B cell (primary cell): ENCODE results near the gene PEX7. TPM values are rescaled to one million over a fixed set of nuclear protein-coding genes. Genes with fewer than 3 reads are reported as not detected.

Experiments used
- ATAC-seq: fragments of 200-7000 bp; cut with Tn5 transposase; one replicate; pipeline ENCODE4 v1.10.0; 2021; ENCODE audit warnings: low read depth, mild to moderate bottlenecking, moderate number of reproducible peaks, moderate library complexity
- CTCF ChIA-PET: fragments of 350-600 bp; sonication (Branson Sonifier 250); formaldehyde crosslinking; loops from one replicate; lab custom pipeline; 2021; ENCODE audit warnings: antibody characterized with exemption, inconsistent platforms; lab: Charles Lee
- POLR2A ChIA-PET: fragments of 350-600 bp; sonication (Branson Sonifier 250); formaldehyde crosslinking; loops from one replicate; lab custom pipeline; 2021; ENCODE audit warnings: antibody characterized with exemption; lab: Charles Lee
- DNase-seq: peaks from one replicate; pipeline ENCODE4 v3.0.0; 2013
- H2AFZ ChIP-seq: 2 replicates; pipeline ENCODE4 v1.6.1; 2012; ENCODE audit warnings: mild to moderate bottlenecking, low read depth, low read length; ENCODE audit not compliant: insufficient read depth, poor library complexity, severe bottlenecking
- H3K27ac ChIP-seq, 2 donors: 1 replicate in 1 of 2; 2 replicates in 1 of 2; pipeline ENCODE4 v1.5.1; 2012 to 2013; ENCODE audit warnings: low read length in 2 of 2, mild to moderate bottlenecking in 2 of 2, moderate library complexity in 1 of 2
- H3K27me3 ChIP-seq, 4 experiments: fragments of 200-600 bp in 1 of 4; sonication (generic) in 1 of 4; replicated peaks in 1 of 4; 1 replicate in 2 of 4; 2 replicates in 2 of 4; pipeline versions ENCODE4 v1.6.1 to v1.7.0; 2013 to 2016; ENCODE audit warnings: low read length in 3 of 4, mild to moderate bottlenecking in 2 of 4, mixed read lengths in 1 of 4, moderate library complexity in 1 of 4; ENCODE audit not compliant: insufficient read depth in 4 of 4, control insufficient read depth in 3 of 4; ENCODE audit errors: control extremely low read depth in 1 of 4
- H3K36me3 ChIP-seq, 2 experiments: replicated peaks in 1 of 2; 1 replicate in 1 of 2; 2 replicates in 1 of 2; pipeline versions ENCODE4 v1.6.1 to v1.7.1; 2013; ENCODE audit warnings: low read length in 1 of 2; ENCODE audit not compliant: insufficient read depth in 2 of 2, control insufficient read depth in 1 of 2; ENCODE audit errors: control extremely low read depth in 1 of 2, extremely low read depth in 1 of 2
- H3K4me1 ChIP-seq, 2 donors: fragments of 200-600 bp in 1 of 2; sonication (generic) in 1 of 2; 1 replicate in 1 of 2; 2 replicates in 1 of 2; pipeline versions ENCODE4 v1.5.1 to v1.6.1; 2013 to 2017; ENCODE audit warnings: low read length in 2 of 2; ENCODE audit not compliant: control insufficient read depth in 2 of 2, insufficient read depth in 2 of 2
- H3K4me2 ChIP-seq: replicated peaks from 2 replicates; pipeline ENCODE3; 2012; ENCODE audit warnings: mild to moderate bottlenecking, low read depth, low read length; ENCODE audit not compliant: poor library complexity, severe bottlenecking
- H3K4me3 ChIP-seq, 5 experiments: fragments of 200-600 bp in 1 of 5; sonication (generic) in 1 of 5; 1 replicate in 3 of 5; 2 replicates in 2 of 5; pipeline versions ENCODE4 v1.5.1 to v1.7.0; 2011 to 2016; ENCODE audit warnings: low read length in 4 of 5, mild to moderate bottlenecking in 4 of 5, low read depth in 2 of 5, control low read depth in 1 of 5, moderate library complexity in 1 of 5; ENCODE audit not compliant: insufficient read depth in 1 of 5; ENCODE audit errors: control extremely low read depth in 1 of 5, extremely low read depth in 1 of 5
- H3K79me2 ChIP-seq: fragments of 200-600 bp; sonication (generic); one replicate; pipeline ENCODE4 v1.6.0; 2016; ENCODE audit warnings: low read length; ENCODE audit not compliant: control insufficient read depth, insufficient read depth
- H3K9ac ChIP-seq: fragments of 200-600 bp; sonication (generic); 2 replicates; pipeline ENCODE4 v1.6.1; 2017; ENCODE audit warnings: mild to moderate bottlenecking, low read length, moderate library complexity
- H3K9me3 ChIP-seq, 3 donors: one replicate each; pipeline versions ENCODE4 v1.6.1 to v1.7.1; 2013; ENCODE audit warnings: low read length in 2 of 3; ENCODE audit not compliant: control insufficient read depth in 2 of 3, insufficient read depth in 1 of 3; ENCODE audit errors: control extremely low read depth in 1 of 3
- H4K20me1 ChIP-seq: 2 replicates; pipeline ENCODE4 v1.6.0; 2012; ENCODE audit warnings: mild to moderate bottlenecking, low read length; ENCODE audit not compliant: insufficient read depth, control insufficient read depth, poor library complexity, severe bottlenecking
- H3K27ac Mint-ChIP-seq: one replicate; pipeline ENCODE4 v1.8.0; 2021; ENCODE audit warnings: mixed read lengths
- H3K27me3 Mint-ChIP-seq: one replicate; pipeline ENCODE4 v1.8.0; 2021; ENCODE audit warnings: mixed read lengths
- H3K4me1 Mint-ChIP-seq: one replicate; pipeline ENCODE4 v1.8.0; 2021; ENCODE audit warnings: mixed read lengths
- H3K4me3 Mint-ChIP-seq: one replicate; pipeline ENCODE4 v1.8.0; 2021; ENCODE audit warnings: mixed read lengths
- H3K9me3 Mint-ChIP-seq: one replicate; pipeline ENCODE4 v1.8.0; 2022; ENCODE audit warnings: mixed read lengths; ENCODE audit not compliant: insufficient read depth
- CTCF ChIP-seq: fragments of 200-600 bp; IDR thresholded peaks from one replicate; pipeline ENCODE4 v1.8.0; 2022; ENCODE audit warnings: antibody characterized with exemption, mild to moderate bottlenecking
- EZH2 ChIP-seq: IDR thresholded peaks from 2 replicates; pipeline ENCODE4 v1.6.1; 2012; ENCODE audit warnings: borderline replicate concordance, low read depth, mild to moderate bottlenecking, moderate library complexity, low read length; ENCODE audit not compliant: insufficient read depth, poor library complexity, severe bottlenecking
- WGBS: methylation state at CpG from one replicate; pipeline ENCODE4 v1.1.5; 2013; ENCODE audit warnings: missing lambda C conversion rate; ENCODE audit not compliant: insufficient coverage; 5-methylcytosine and 5-hydroxymethylcytosine counted together
- intact Hi-C: fragments of 100-400 bp; cut with micrococcal nuclease; formaldehyde crosslinking; loops from one replicate; pipeline ENCODE4 v1.10.0; 2022
- polyA plus RNA-seq: library from polyadenylated mRNA; depleted of rRNA; stranded (reverse); fragments of >200 nt; gene quantifications from 2 replicates; pipeline ENCODE4 v1.2.3, GENCODE V29; 2012
- total RNA-seq, 2 donors: library from RNA; stranded (reverse); fragments of 120-200 nt in 1 of 2; gene quantifications; 1 replicate in 1 of 2; 2 replicates in 1 of 2; pipeline versions ENCODE4 v1.2.3 to v1.2.4, GENCODE V29; 2013 to 2022

The PEX7 gene
- total and polyA plus RNA-seq, 2 donors (not counting 1 experiment from before 2014, with no cell fraction given) = 3.9 TPM

- ATAC-seq (no peak), DNase-seq (peak; percentile 45)
- peak overlapping the region; percentile 35 to 64 (median 51) for H3K4me3 ChIP-seq
- H3K9ac ChIP-seq = peak overlapping the region; percentile 66
- no peaks in the 10 kb centered on the region for H4K20me1 ChIP-seq
- no peaks in the 10 kb centered on the region for H3K9me3 Mint-ChIP-seq
- POLR2A ChIA-PET = no interaction called here
- CTCF ChIA-PET = interaction anchor here (2.6 kb wide), 1 partner anchor 276 kb away, joined by 6 read pairs; no protein-coding TSS in a partner anchor
- peaks cover 30% of the 10 kb centered on the region for H3K4me1 Mint-ChIP-seq
- peak overlapping the region; percentile 60 for H2AFZ ChIP-seq
- H3K4me2 ChIP-seq = peak overlapping the region; percentile 98
- no peaks in the 10 kb centered on the region for H3K36me3 ChIP-seq
- WGBS = 2% methylated on average over 35 of the region's 37 CpGs
- H3K27me3 ChIP-seq = peaks cover 0 to 57% (median 32%) of the 10 kb centered on the region in 4 experiments
- H3K79me2 ChIP-seq = no peaks in the 10 kb centered on the region
- H3K9me3 ChIP-seq = peaks cover 0 to 27% (median 0%) of the 10 kb centered on the region in 3 donors
- H3K27ac Mint-ChIP-seq = peak overlapping the region; percentile 20
- peak overlapping the region; percentile 77 for H3K4me3 Mint-ChIP-seq
- TF ChIP-seq EZH2 = no peak
- TF ChIP-seq CTCF = no peak
- H3K27me3 Mint-ChIP-seq = peaks cover 42% of the 10 kb centered on the region
- intact Hi-C loops = loop anchor here (10.0 kb wide), 2 partner anchors 96 to 126 kb away; partner anchors contain the start of genes MAP3K5 and PEX7
- peaks cover 33 to 38% of the 10 kb centered on the region in 2 donors for H3K4me1 ChIP-seq
- H3K27ac ChIP-seq = no peak overlapping the region
These were observed 98.4 kb downstream of the PEX7 start for GRCh38 chr6:136920671-136921380.

- Mint-ChIP-seq H3K27me3 (peaks cover 42% of the 10 kb centered on the region), H3K4me3 (peak overlapping the region; percentile 81), H3K27ac (peak overlapping the region; percentile 20), H3K4me1 (peaks cover 30% of the 10 kb centered on the region), H3K9me3 (no peaks in the 10 kb centered on the region)
- intact Hi-C loops = loop anchor here (10.0 kb wide), 2 partner anchors 97 to 127 kb away; partner anchors contain the start of genes MAP3K5 and PEX7
- no peaks in the 10 kb centered on the region for H3K79me2 ChIP-seq
- H2AFZ ChIP-seq = peak overlapping the region; percentile 60
- peak overlapping the region; percentile 98 for H3K4me2 ChIP-seq
- H3K36me3 ChIP-seq = no peaks in the 10 kb centered on the region
- DNase-seq (peak; percentile 41), ATAC-seq (peak; percentile 18)
- H3K4me1 ChIP-seq = peaks cover 33 to 38% of the 10 kb centered on the region in 2 donors
- peak overlapping the region; percentile 66 for H3K9ac ChIP-seq
- peaks cover 0 to 57% (median 32%) of the 10 kb centered on the region in 4 experiments for H3K27me3 ChIP-seq
- WGBS = 2% methylated on average over 58 of the region's 59 CpGs
- CTCF ChIA-PET = interaction anchor here (2.2 to 2.6 kb wide), 2 partner anchors 277 kb away, joined by 6 to 17 read pairs; no protein-coding TSS in a partner anchor
- TF ChIP-seq CTCF (no peak), EZH2 (peak; percentile 87)
- H4K20me1 ChIP-seq = no peaks in the 10 kb centered on the region
- peaks cover 0 to 27% (median 0%) of the 10 kb centered on the region in 3 donors for H3K9me3 ChIP-seq
- H3K4me3 ChIP-seq = peak overlapping the region; percentile 16 to 64 (median 50)
- H3K27ac ChIP-seq = no peak overlapping the region
- POLR2A ChIA-PET = interaction anchor here (0.6 kb wide), 1 partner anchor 457 kb away, joined by 3 read pairs; no protein-coding TSS in a partner anchor
These were observed 99.1 kb downstream of the PEX7 start for GRCh38 chr6:136921381-136921935.
